OCI-LY7 (cell line): ENCODE measurements around the gene PRR7.

Source experiments
- CTCF ChIP-seq: fragments of 200-600 bp; sonication (generic); conservative IDR thresholded peaks from 2 replicates; pipeline ENCODE4 v1.5.1; 2014; ENCODE audit warnings: mild to moderate bottlenecking, antibody characterized with exemption, low read length, moderate library complexity, mixed read lengths
- EZH2phosphoT487 ChIP-seq: fragments of 200-600 bp; sonication (generic); IDR thresholded peaks from 2 replicates; pipeline ENCODE4 v1.6.1; 2018; ENCODE audit warnings: low read depth, borderline replicate concordance, mild to moderate bottlenecking, mixed run types, antibody characterized with exemption, low read length, moderate library complexity, mixed read lengths

GRCh38 chr5:177428574-177429217, 17.9 kb upstream of the PRR7 start:
- TF ChIP-seq CTCF (no peak), EZH2phosphoT487 (no peak)
